ENCODE measurements around the gene TUBB4B.
A peak's percentile ranks its signal among the peaks of the same experiment; 100 is the strongest.

TUBB4B gene

GRCh38 chr9:137240841-137241489 is at the start of gene TUBB4B:
Gene TUBB4B (plus strand): TSS chr9:137241287. CDS start chr9:137241361, 74 bp downstream.
- peak; percentile 100 for DNase-seq

GRCh38 chr9:137191691-137192447 is 49.2 kb upstream of the TUBB4B start:
- no peak for DNase-seq

GRCh38 chr9:137192448-137192780 is 48.7 kb upstream of the TUBB4B start:
- DNase-seq = no peak

GRCh38 chr9:137192859-137193258 is 48.2 kb upstream of the TUBB4B start:
- no peak for DNase-seq

- no peak for DNase-seq
These were observed 47.3 kb upstream of the TUBB4B start for GRCh38 chr9:137193771-137194170.

- no peak for DNase-seq
These were observed 46.7 kb upstream of the TUBB4B start for GRCh38 chr9:137194388-137194787.

- no peak for DNase-seq
These were observed 46.2 kb upstream of the TUBB4B start for GRCh38 chr9:137194909-137195308.

GRCh38 chr9:137195525-137196220 is 45.4 kb upstream of the TUBB4B start:
- peak; percentile 50 for DNase-seq

- no peak for DNase-seq
These were observed 42.8 kb upstream of the TUBB4B start for GRCh38 chr9:137198051-137198901.

- no peak for DNase-seq
These were observed 42.2 kb upstream of the TUBB4B start for GRCh38 chr9:137198902-137199283.

- no peak for DNase-seq
These were observed 41.5 kb upstream of the TUBB4B start for GRCh38 chr9:137199411-137200121.

GRCh38 chr9:137200311-137201204 is 40.5 kb upstream of the TUBB4B start, which contains the start of gene TPRN:
Gene TPRN (minus strand): TSS chr9:137200741. CDS start chr9:137200711, 30 bp downstream.
- DNase-seq = peak; percentile 99

GRCh38 chr9:137201205-137201868 is 39.8 kb upstream of the TUBB4B start:
- no peak for DNase-seq

GRCh38 chr9:137202966-137203365 is 38.1 kb upstream of the TUBB4B start:
- DNase-seq = no peak

GRCh38 chr9:137204731-137205125 is 36.4 kb upstream of the TUBB4B start:
- no peak for DNase-seq

GRCh38 chr9:137205126-137206069 is 35.7 kb upstream of the TUBB4B start, which contains the start of the genes NDOR1 and TMEM203:
Gene NDOR1 (plus strand): TSS chr9:137205700. CDS start chr9:137205778, 78 bp downstream.
Gene TMEM203 (minus strand): TSS chr9:137205648. CDS start chr9:137205414, 234 bp downstream.
- DNase-seq = peak; percentile 45

GRCh38 chr9:137206602-137207001 is 34.5 kb upstream of the TUBB4B start:
- DNase-seq = no peak

GRCh38 chr9:137211532-137211931 is 29.6 kb upstream of the TUBB4B start:
- DNase-seq = no peak

- DNase-seq = no peak
These were observed 28.6 kb upstream of the TUBB4B start for GRCh38 chr9:137212520-137212919.
